Stimulated activated CD8-positive, alpha-beta memory T cell treated with anti-CD3 and anti-CD28 coated beads, Interleukin-7, amount 100 ng/mL, for 4 hours (primary cell): ENCODE results near the gene SEC24C.
A peak's percentile ranks its signal among the peaks of the same experiment; 100 is the strongest.
"Not testable (repeated sequence)": the region's sequence is repeated elsewhere in the genome, so short reads cannot be mapped to it uniquely, and the experiment has no call there.

Experiments
- DNase-seq, 2 donors: peaks; one replicate each; pipeline ENCODE4 v3.0.0-alpha.2; 2020; ENCODE audit warnings: low read depth in 2 of 2

Gene SEC24C

DNA sequence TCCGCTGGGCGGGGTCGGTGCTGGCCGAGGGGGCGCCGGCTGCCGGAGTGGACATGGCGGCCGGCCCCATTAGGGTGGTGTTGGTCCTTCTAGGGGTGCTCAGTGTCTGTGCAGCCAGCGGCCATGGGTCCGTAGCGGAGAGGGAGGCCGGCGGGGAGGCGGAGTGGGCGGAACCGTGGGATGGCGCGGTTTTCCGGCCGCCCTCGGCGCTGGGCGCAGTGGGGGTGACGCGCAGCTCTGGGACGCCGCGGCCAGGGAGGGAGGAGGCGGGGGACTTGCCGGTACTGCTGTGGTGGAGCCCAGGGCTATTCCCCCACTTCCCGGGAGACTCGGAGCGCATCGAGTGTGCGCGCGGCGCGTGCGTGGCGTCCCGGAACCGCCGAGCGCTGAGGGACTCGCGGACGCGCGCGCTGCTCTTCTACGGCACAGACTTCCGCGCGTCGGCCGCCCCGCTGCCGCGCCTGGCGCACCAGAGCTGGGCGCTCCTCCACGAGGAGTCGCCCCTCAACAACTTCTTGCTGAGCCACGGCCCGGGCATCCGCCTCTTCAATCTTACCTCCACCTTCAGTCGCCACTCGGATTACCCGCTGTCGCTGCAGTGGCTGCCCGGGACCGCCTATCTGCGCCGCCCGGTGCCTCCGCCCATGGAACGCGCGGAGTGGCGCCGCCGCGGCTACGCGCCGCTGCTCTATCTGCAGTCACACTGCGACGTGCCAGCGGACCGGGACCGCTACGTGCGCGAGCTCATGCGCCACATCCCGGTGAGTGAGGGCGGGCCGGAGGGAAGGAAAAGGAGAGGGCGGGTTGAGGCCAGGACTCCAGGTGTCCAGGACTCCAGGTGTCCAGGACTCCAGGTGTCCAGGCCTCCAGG lies 28.3 kb downstream of the SEC24C start:
- DNase-seq, result peak; percentile 57 to 83

DNA sequence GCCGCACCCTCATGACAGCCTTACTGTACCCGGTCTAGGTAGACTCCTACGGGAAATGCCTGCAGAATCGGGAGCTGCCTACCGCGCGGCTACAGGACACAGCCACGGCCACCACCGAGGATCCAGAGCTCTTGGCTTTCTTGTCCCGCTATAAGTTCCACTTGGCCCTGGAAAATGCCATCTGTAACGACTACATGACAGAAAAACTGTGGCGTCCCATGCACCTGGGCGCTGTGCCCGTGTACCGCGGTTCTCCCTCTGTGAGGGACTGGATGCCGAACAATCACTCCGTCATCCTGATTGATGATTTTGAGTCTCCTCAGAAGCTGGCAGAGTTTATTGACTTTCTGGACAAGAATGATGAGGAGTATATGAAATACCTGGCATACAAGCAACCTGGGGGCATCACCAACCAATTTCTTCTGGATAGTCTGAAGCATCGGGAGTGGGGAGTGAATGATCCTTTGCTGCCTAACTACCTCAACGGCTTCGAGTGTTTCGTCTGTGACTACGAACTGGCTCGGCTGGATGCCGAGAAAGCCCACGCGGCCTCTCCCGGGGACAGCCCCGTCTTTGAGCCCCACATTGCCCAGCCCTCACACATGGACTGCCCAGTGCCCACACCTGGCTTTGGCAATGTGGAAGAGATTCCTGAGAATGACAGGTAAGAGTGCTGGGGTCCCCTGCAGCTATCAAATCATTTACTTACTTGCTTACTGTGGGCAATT lies 29.1 kb downstream of the SEC24C start:
- DNase-seq, result no peak

DNA sequence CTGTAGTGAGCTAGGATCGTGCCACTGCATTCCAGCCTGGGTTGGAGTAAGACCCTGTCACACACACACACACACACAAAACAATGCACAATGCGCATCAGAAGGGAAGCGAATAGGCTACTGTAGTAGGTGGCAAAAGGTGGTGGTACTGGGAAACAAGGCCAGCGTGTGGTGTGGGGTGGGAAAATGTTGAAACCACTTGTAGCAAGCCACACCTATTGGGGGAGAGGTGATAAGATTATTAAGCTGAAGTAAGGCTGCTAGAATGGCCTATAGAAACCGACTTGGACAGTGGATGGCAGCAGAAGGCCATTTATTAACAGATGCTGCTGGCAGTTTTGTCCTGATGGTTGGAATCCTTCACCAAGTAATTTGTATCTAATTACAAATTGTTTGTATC lies 30.5 kb downstream of the SEC24C start:
- DNase-seq, result no peak

DNA sequence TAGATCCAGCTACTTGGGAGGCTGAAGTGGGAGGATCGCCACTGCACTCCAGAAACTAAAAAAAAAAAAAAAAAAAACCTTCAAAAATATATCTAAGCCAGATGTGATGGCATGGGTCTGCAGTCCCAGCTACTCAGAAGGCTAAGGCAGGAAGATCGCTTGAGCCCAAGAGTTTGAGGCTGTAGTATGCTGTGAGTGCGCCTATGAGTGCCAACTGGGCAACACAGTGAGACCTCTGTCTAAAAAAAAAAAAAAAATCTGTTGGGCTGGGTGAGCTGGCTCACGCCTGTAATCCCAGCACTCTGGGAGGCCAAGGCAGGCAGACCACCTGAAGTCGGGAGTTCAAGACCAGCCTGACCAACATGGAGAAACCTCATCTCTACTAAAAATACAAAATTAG lies 34.8 kb downstream of the SEC24C start:
- no peak for DNase-seq

DNA sequence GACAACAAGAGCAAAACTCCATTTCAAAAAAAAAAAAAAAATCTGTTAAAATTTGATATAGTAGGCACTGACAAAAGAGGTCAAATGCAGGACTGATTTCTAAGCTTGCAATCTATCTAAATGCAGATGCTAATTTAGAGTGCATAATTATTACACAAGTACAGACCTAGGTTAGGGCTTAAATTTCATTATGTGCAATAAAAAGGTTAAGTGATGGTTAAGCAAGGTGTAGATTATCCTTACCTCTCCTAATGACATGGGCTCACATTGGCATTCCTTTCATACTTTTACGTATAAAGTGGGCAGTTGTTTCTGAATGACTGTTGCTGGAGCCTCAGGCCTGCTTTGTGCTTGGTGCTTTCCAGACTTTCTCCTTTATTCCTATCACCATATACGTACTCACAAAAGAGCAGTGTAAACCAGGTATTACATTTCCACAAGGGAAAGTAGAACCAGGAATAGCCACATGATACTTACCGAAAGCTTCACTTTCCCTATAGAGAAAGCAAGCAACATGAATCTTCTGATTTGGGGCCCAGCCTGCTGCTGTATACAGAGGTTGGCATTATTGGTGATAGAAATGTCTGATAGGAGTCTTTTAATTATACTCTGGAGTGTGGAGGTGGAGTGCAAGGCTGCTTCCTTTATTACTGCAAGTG lies 35.5 kb downstream of the SEC24C start:
- no peak for DNase-seq

DNA sequence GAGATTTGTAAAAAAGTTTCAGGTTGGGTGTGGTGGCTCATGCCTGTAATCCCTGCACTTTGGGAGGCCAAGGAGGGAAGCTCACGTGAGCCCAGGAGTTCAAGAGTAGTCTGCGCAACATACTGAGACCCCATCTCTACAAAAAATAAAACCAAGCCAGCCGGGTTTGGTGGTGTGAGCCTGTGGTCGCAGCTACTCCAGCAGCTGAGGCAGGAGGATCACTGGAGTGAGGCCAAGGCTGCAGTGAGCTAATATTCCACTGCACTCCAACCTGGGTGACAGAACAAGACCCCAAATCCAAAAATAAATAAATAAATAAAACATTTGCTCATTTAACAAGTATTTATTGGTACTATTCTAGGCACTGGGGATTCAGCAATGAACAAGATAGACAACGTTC lies 36.1 kb downstream of the SEC24C start:
- no peak for DNase-seq

DNA sequence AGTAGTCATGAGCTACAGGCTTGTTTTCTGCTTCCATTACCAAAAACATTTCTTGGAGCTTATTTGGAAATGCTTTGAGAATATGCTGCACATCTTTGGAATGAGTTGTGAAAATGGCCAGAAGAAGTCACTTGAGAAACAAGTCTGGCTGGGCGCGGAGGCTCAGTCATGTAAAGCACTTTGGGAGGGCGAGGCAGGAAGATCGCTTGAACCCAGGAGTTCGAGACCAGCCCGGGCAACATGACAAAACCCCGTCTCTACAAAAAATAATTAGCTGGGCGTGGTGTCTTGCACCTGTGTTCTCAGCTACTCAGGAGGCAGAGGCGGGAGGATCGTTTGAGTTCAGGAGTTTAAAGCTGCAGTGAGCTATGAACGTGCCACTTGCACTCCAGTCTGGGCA lies 36.8 kb downstream of the SEC24C start:
- no peak for DNase-seq

DNA sequence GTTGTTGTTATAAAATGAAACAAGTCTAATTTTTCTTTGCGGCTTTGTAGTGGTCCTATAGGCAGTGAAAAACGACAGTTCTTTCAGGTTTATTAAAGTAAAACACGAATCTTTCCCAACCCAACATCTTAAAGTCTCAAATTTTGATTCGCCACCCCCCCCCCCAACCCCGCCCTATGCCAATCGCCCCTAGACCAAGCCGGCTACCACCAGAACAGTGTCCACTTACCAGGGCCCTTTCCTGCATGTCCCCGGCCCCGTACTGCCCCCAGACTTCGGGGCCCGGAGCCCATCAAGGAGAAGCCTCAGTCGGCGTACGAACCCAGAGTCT lies 37.3 kb downstream of the SEC24C start:
- DNase-seq, result no peak

DNA sequence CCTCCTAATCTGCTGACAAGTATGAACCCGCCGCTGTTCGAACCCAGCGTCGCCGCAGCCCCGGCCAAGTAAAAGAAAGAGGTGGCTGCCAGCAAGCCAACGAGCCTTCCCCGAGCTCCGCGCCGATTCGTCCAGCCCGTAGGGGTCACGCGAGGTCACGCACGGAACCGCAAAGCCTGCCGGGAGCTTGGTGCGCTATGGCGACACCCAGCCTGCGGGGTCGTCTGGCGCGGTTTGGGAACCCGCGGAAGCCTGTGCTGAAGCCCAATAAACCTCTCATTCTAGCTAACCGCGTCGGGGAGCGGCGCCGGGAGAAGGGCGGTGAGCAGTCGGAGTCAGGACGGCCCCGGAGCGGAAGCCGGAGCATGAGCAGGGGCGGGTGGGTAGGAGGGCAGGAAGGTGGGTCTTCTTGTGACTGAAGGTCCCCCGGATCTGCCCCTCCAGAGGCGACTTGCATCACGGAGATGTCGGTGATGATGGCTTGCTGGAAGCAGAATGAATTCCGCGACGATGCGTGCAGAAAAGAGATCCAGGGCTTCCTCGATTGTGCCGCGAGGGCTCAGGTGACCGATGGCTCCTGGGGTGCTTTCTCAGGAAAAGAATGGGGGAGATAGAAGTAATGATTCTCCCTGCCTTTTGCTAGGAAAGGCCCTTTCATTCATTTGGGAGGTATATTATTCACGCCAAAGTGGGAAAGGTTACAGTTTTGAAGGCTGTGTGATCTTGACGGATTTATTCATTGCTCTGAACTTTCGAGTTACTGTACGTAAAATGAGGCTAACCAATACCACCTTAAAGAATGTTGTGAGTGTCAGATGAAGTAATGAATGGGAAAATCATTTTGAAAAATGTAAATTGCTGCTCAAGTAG lies 37.9 kb downstream of the SEC24C start, which contains the start of gene CHCHD1:
Gene CHCHD1, plus strand, starts transcription at position 170 of the 870 bp plus-strand sequence. Its CDS starts 28 bp downstream, at position 198.
- peak; percentile 81 to 84 for DNase-seq

DNA sequence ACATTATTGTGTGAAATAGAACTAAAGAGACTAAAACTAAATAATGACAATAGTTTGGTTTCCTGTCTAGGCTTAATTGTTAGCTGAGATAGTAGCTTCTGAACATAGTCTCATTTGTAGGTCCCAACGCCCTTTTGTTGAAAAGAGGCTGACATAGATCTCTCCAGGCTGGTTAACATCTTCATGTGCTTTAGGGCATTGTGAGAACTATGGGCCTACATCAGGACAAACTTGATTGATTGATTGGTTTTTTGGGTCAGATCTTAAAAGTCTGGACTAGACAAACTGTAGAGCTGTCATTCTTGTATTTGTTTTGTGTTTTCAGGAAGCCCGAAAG lies 38.5 kb downstream of the SEC24C start:
- no peak for DNase-seq

DNA sequence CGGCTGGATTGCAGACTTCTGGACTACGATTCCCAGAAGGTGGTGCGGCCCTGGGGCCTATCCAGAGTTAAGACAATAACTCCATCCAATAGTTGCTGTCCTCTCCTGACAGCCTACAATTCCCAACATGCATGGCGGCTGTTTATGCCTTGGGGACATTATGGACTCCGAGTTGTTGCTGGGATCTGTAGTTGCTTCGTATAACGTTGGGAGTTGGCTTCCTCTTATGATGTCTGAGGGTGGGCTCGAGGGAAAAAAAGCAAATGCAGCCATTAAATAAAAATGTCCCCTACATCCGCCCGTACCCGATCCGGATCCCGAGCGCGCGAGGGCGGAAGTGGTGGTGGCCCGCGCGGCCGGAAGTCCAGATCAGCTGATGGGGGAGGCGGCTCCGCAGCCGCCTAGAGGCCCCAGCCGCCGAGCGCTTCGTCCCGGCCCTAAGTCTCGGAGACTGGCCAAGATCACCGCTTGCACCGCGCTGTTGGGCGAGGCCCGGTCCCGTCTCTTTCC lies 41.1 kb downstream of the SEC24C start, which contains the start of gene ZSWIM8:
Gene ZSWIM8, plus strand, starts transcription at position 396 of the 510 bp plus-strand sequence. CDS start 273 bp downstream, outside the sequence.
- DNase-seq, result peak; percentile 78 to 79

DNA sequence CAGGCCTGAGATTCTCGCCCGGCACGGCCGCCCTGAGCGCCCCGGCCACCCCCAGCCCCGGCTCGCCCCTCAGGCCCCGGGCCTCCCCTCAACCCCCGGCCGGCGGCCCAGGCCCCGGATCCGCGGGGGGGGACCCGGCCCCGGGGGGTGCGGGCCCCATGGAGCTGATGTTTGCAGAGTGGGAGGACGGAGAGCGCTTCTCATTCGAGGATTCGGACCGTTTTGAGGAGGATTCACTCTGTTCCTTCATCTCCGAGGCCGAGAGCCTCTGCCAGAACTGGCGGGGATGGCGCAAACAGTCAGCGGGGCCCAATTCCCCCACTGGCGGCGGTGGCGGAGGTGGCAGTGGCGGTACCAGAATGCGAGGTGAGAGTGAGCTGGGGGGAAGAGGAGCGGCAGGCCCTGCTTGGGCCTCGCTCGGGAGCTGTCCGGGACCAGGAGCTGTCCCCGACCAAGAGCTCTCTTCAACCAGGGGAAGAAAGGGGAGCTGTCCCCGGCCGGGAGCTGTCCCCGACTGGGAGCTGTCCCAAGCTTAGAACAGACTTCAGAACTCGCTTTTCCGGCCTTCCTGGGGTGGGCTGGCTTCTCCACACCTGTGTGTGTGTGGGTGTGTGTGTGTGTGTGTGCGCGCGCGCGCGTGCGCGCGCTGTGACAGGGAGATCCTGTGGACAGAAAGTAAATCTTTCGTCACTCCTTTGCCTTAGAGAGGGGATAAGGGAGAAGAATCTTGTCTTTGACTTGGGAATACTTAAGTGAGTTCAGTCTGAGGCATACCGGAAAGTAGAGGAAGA lies 41.7 kb downstream of the SEC24C start:
- DNase-seq, result peak in 1 of 2 donors; percentile 27

DNA sequence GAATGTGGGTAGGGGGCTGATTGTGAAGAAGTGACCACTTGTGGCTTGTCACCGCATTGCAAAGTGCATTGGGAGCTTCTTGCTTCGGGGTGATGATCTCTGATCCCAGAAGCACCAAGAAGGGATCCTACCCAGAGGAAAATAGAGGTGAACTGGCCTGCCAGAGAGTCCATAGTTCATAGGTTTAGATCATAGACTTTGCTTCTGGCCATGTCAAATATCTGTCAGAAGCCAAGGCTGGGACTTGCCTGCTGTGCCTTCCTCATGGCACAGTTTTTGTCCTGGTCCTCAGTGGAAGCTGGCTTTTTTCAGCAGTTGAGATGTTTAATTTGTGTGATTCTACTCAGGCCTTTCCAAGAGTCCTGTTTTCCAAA lies 42.3 kb downstream of the SEC24C start:
- no peak for DNase-seq

DNA sequence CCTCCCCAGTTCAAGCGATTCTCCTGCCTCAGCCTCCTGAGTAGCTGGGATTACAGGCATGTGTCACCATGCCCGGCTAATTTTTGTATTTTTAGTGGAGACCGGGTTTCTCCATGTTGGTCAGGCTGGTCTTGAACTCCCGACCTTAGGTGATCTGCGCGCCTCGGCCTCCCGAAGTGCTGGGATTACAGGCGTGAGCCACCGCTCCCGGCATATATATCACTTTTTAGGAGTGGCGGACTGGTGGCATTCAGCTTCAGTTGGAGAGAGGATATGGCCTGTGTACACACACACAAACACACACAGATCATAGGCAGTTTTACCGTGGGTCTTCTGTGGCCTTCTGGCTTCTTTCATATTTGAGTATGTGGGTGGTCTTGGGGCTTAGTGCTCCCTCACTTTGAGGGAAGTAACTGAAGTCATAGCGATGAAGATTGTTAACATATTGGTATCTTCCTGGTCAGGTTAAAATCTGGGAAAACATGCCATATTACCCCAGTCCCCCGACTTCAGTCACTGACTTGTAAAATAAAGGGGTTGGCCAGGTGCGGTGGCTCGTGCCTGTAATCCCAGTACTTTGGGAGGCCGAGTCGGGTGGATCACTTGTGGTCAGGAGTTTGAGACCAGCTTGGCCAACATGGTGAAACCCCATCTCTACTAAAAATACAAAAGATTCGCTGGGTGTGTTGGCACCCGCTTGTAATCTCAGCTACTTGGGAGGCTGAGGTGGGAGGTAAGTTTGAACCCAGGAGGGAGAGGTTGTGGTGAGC lies 43.0 kb downstream of the SEC24C start:
- not testable (repeated sequence) for DNase-seq

DNA sequence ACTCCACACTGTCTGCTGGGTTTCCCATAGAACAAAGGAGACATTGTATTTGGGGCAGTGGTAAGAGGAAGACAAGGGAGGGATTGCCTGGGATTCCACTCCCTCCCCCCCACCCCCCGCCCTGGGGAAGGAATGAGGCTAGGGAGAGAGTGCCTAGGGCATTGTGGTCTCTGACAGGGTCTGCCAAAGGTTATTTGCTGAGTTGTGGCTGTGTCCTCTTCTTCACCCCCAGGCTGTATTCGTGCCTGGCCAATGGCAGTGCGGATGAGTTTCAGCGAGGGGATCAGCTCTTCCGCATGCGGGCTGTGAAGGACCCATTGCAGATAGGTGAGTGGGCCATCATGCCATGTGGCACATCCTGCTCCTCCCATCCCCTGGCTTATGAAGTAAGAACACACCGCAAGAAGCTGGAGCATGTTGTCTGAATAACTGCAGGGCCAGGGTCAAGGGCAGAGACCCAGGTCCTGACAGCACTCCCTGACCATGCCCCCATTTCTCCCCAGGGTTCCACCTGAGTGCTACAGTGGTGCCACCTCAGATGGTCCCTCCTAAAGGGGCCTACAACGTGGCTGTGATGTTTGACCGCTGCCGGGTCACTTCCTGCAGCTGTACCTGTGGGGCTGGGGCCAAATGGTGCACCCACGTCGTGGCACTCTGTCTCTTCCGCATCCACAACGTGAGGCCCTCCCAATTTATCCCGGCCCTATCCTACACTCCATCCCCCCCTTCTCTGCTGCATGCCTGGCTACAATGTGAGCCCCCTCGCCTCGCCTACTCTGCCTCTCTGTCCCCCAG lies 44.9 kb downstream of the SEC24C start:
- DNase-seq, result no peak

DNA sequence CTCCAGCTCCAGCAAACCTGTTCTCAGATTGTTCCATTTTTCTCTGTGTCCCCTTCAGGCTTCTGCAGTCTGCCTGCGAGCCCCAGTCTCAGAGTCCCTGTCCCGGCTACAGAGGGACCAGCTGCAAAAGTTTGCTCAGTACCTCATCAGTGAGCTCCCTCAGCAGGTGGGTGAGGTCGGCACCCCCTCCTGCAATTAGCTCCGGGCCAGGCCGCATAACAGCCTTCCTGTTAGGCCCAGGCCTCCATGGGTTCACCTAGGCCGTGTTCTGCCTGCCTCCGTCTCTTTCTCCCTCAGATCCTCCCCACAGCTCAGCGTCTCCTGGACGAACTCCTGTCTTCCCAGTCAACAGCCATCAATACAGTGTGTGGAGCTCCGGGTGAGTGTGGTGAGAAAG lies 45.5 kb downstream of the SEC24C start:
- DNase-seq, result no peak

DNA sequence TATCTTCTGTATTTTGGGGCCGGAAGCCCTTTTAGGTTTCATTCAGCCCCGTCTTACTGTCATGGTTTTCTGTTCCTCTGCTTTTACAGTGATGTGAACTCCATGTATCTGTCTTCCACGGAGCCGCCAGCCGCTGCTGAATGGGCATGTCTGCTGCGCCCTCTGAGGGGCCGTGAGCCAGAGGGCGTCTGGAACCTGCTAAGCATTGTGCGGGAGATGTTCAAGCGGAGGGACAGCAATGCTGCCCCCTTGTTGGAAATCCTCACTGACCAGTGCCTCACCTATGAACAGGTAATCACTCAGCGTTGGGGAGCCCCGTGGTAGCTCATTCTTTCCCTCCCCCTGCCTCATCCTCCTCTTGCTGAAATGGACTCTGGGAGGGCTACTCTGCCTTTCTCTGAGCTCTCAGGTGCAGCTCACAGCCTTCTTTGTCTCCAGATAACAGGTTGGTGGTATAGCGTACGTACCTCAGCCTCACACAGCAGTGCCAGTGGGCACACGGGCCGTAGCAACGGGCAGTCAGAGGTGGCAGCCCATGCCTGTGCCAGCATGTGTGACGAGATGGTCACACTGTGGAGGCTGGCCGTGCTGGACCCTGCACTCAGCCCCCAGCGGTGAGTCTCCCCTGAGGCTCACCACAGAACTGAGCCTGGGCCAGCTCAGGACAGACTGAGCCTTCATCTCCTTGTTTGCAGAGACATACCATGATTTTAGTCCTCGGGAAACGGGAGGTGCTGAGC lies 46.9 kb downstream of the SEC24C start:
- no peak for DNase-seq

DNA sequence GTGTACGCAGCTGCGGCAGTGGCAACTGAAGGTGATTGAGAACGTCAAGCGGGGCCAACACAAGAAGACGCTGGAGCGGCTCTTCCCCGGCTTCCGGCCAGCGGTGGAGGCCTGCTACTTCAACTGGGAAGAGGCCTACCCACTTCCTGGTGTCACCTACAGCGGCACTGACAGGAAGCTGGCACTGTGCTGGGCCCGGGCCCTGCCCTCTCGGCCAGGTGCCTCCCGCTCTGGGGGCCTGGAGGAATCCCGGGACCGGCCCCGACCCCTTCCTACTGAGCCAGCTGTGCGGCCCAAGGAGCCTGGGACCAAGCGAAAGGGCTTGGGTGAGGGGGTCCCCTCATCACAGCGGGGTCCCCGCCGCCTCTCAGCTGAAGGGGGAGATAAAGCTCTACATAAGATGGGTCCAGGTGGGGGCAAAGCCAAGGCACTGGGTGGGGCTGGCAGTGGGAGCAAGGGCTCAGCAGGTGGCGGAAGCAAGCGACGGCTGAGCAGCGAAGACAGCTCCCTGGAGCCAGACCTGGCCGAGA lies 47.8 kb downstream of the SEC24C start:
- no peak for DNase-seq
